Effector memory CD4-positive, alpha-beta T cell (primary cell): Measurements from ENCODE around the gene WDR27.
"Not testable (repeated sequence)": the region's sequence is repeated elsewhere in the genome, so short reads cannot be mapped to it uniquely, and the experiment has no call there.

ENCODE experiments used
- DNase-seq, 3 donors: peaks; one replicate each; pipeline ENCODE4 v3.0.0-alpha.2; 2020
- H3K27ac ChIP-seq: 2 replicates; pipeline ENCODE4 v1.7.0; 2013; ENCODE audit warnings: mild to moderate bottlenecking, low read length, moderate library complexity; ENCODE audit not compliant: insufficient read depth, poor library complexity, severe bottlenecking
- H3K27me3 ChIP-seq: replicated peaks from 2 replicates; pipeline ENCODE4 v1.7.0; 2013; ENCODE audit warnings: mild to moderate bottlenecking, low read length; ENCODE audit not compliant: insufficient read depth, control insufficient read depth, poor library complexity, severe bottlenecking
- H3K36me3 ChIP-seq: 2 replicates; pipeline ENCODE4 v1.7.0; 2013; ENCODE audit warnings: mild to moderate bottlenecking, low read length, moderate library complexity; ENCODE audit not compliant: control insufficient read depth, insufficient read depth
- H3K4me1 ChIP-seq: 2 replicates; pipeline ENCODE4 v1.7.0; 2013; ENCODE audit warnings: low read length, mild to moderate bottlenecking; ENCODE audit not compliant: control insufficient read depth, insufficient read depth, poor library complexity, severe bottlenecking
- H3K4me3 ChIP-seq: 2 replicates; pipeline ENCODE4 v1.7.0; 2013; ENCODE audit warnings: low read length, low read depth, mild to moderate bottlenecking; ENCODE audit not compliant: insufficient read depth, poor library complexity, severe bottlenecking
- H3K9me3 ChIP-seq: 2 replicates; pipeline ENCODE4 v1.7.0; 2013; ENCODE audit warnings: mild to moderate bottlenecking, low read length, moderate library complexity; ENCODE audit not compliant: control insufficient read depth

Gene WDR27

DNA sequence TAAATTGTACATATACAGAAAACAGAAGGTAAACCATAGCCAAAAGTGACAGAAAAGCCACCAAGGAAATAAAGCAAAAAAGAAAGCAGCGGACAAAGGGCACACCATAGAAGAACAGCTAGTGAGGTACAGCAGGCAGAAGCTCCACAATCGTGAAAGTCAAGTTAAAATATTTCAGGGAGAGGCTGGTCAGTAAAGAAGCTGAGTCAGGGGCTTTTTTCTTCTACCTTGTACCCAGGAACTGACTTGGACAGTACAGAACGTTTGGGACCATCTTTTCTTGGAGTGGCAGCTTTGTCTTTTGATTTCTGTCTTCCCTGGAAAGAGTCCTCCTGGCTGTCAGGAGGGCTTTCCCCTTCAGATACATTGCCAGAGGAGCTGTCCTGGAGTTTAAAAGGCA is 8.2 kb upstream of the WDR27 start:
- no peak for DNase-seq
- H3K4me1 ChIP-seq = peaks cover 5% of the 10 kb centered on the region
- no peaks in the 10 kb centered on the region for H3K27me3 ChIP-seq
- H3K4me3 ChIP-seq = no peak overlapping the region
- H3K9me3 ChIP-seq = no peaks in the 10 kb centered on the region
- H3K36me3 ChIP-seq = peaks cover 36% of the 10 kb centered on the region
- H3K27ac ChIP-seq = no peak overlapping the region

DNA sequence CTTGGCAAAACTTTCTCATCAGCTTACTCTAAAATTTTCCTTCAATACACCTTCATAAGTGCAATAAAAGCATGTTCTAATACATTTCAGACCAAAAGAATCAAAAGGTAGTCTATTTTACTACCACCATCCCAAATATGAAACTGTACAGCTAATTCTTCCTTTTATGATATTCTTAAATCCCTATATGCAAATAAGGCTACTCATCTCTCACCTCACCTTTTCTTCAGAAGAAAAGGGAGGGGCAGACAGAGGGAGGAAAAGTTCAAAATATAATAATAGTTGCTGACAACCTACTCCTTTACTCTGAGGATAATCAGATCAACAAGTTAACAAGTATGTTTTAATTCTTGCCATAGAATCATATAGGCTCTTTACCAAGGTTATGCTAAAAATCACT is 7.5 kb upstream of the WDR27 start:
- Histone ChIP-seq H3K4me1 (peaks cover 8% of the 10 kb centered on the region), H3K27ac (no peak overlapping the region), H3K4me3 (no peak overlapping the region), H3K9me3 (no peaks in the 10 kb centered on the region), H3K27me3 (no peaks in the 10 kb centered on the region), H3K36me3 (peaks cover 31% of the 10 kb centered on the region)
- DNase-seq = no peak

DNA sequence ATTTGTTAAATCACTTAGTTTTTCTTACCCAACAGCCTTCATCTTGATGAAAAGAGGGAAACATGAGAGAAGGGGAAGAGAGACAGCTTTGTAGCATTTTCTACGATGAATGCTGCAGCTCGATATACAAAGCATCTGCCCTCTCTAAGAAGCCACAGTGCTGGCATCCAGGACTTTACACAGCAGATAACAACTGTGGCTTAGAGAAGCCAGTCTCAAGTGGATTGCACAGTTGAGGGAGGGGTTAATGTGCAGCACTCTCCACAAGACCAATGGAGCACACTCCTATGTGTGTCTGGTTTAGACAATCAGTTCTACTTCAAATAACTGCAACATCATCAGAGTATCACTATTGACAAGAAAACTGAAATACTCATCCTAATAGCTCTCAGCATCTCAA is 5.9 kb upstream of the WDR27 start:
- H3K36me3 ChIP-seq = peaks cover 25% of the 10 kb centered on the region
- peaks cover 22% of the 10 kb centered on the region for H3K4me1 ChIP-seq
- no peaks in the 10 kb centered on the region for H3K9me3 ChIP-seq
- H3K27me3 ChIP-seq = no peaks in the 10 kb centered on the region
- H3K4me3 ChIP-seq = no peak overlapping the region
- no peak overlapping the region for H3K27ac ChIP-seq
- no peak for DNase-seq

DNA sequence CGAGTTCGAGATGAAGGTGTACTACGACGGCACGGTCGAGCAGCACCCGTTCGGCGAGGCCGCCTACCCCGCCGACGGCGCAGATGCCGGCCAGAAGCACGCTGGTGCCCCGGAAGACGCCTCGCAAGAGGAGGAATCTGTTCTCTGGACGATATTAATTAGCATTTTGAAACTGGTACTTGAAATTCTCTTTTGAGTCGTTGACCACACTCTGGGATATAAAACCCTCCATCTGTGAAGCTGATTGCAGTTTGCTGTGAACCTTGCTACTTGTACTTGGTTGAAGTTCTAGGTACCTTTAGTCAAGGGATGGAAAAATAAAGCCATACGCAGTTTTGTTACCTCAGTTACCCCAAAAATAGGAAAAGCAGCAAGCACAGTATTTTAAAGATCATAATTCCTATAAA is 1.0 kb upstream of the WDR27 start:
- Histone ChIP-seq H3K9me3 (no peaks in the 10 kb centered on the region), H3K27me3 (no peaks in the 10 kb centered on the region), H3K4me1 (peaks cover 33% of the 10 kb centered on the region), H3K36me3 (peaks cover 12% of the 10 kb centered on the region), H3K4me3 (peak overlapping the region; percentile 86), H3K27ac (peak overlapping the region; percentile 94)
- no peak for DNase-seq

DNA sequence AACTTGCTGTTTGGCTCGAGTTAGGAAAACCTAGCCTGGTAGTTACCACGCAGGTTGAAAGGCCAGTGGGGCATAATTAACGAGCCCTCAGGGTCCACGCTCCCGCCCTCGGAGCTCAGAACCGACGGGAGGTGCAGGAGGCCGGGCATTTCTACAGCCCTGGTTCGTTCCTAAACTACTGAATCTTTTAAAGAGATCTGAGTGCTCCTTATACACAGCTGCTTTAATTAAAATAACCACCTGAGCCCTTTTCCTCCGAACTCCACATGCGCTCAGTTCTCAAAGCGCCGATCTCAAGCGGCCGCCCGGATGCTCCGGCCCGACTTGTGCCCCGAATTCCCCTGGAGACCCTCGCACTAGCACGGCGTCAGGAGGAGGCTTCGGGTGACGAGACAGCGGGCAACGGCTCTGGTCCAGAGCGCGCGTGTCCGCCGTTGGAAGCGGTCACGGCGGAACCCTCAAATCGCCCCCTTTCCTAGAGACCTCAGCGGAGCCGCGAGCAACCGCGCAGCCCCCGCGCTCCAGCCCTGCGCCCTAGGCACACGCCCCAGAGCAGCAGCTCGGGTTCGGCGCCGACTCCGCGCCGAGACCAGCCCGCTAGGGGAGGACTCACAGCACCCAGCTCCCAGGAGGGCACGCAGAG is 397 bp downstream of the WDR27 start:
- no peak for DNase-seq
- peak overlapping the region; percentile 94 for H3K27ac ChIP-seq
- H3K36me3 ChIP-seq = peaks cover 5% of the 10 kb centered on the region
- H3K27me3 ChIP-seq = no peaks in the 10 kb centered on the region
- peak overlapping the region; percentile 86 for H3K4me3 ChIP-seq
- no peaks in the 10 kb centered on the region for H3K9me3 ChIP-seq
- peaks cover 33% of the 10 kb centered on the region for H3K4me1 ChIP-seq

DNA sequence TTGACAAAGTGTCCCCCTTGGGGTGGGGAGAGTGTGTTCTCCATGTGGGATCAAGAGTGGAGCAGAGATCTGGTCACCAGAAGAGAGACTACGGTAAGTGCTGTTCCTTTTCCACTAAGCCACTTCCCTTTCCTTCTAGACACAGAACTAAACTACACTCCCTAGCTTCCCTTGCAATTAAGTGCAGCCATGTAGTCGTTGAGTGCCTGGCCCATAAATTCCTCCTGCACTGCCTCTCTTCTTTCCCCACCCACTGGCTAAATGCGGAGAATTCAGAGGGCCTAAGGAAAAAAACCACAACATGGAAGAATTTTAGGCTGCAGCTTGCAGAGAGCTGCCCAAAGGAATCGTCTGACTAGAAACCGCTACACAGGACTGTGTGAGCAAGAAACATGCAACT is 1.5 kb downstream of the WDR27 start:
- H3K4me3 ChIP-seq = no peak overlapping the region
- no peaks in the 10 kb centered on the region for H3K9me3 ChIP-seq
- H3K4me1 ChIP-seq = peaks cover 32% of the 10 kb centered on the region
- no peaks in the 10 kb centered on the region for H3K27me3 ChIP-seq
- H3K36me3 ChIP-seq = peaks cover 4% of the 10 kb centered on the region
- no peak for DNase-seq
- no peak overlapping the region for H3K27ac ChIP-seq

DNA sequence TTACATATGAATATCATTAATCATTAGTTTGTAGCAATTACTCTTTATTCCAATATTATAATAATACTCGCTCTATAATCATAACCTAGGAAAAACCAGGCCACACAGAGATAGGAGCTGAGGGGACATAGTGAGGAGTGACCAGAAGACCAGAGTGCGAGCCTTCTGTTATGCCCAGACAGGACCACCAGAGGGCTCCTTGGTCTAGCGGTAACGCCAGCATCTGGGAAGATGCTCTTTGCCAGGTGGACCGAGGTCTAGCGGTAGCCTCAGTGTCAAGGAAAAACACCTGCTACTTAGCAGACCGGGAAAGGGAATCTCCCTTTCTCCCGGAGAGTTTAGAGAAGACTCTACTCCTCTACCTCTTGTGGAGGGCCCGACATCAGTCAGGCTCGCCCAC is 4.7 kb downstream of the WDR27 start:
- not testable (repeated sequence) for H3K36me3 ChIP-seq, H3K27ac ChIP-seq, H3K4me3 ChIP-seq, H3K27me3 ChIP-seq, DNase-seq, H3K4me1 ChIP-seq, H3K9me3 ChIP-seq

DNA sequence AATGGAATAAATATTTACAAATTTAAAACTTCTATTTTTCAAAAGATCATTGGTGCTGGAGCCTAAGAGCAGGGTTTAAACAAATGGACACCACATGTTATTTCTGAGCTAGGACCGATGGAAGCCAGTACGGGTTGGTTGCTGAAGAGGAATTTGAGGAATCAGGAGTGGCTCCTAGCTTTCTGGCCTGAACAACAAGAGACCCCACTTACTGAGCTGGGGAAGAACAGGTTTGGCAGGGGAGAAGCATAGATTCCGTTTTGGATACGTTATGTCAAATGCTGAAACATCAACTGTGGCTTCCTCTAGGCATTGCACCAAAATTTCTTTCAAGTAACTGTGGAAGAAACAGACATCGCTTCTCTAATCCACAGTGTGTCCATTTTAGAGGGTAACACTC is 6.7 kb downstream of the WDR27 start:
- H3K27ac ChIP-seq = no peak overlapping the region
- no peak overlapping the region for H3K4me3 ChIP-seq
- no peaks in the 10 kb centered on the region for H3K9me3 ChIP-seq
- no peaks in the 10 kb centered on the region for H3K4me1 ChIP-seq
- DNase-seq = no peak
- no peaks in the 10 kb centered on the region for H3K36me3 ChIP-seq
- no peaks in the 10 kb centered on the region for H3K27me3 ChIP-seq

DNA sequence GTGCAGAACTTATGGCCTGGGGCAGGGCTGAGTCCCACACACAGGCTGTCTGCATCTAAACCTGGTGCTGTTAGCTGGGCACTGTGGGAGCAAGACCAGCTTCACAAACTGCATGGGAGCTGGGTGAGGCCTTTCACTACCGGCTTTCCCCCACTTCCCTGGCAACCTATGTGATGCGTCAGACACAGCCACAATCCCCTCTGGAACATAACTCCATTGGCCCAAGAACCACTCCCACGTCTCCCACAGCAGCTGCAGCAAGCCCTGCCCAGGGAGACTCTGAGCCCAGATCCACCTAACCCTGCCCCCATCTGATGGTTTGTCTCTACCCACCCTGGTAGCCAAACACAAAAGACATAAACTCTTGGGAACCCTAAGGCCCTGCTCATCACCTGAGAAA is 9.3 kb downstream of the WDR27 start:
- Histone ChIP-seq H3K27ac (no peak overlapping the region), H3K4me3 (no peak overlapping the region), H3K9me3 (no peaks in the 10 kb centered on the region), H3K36me3 (peaks cover 4% of the 10 kb centered on the region), H3K4me1 (no peaks in the 10 kb centered on the region), H3K27me3 (no peaks in the 10 kb centered on the region)
- DNase-seq = no peak

DNA sequence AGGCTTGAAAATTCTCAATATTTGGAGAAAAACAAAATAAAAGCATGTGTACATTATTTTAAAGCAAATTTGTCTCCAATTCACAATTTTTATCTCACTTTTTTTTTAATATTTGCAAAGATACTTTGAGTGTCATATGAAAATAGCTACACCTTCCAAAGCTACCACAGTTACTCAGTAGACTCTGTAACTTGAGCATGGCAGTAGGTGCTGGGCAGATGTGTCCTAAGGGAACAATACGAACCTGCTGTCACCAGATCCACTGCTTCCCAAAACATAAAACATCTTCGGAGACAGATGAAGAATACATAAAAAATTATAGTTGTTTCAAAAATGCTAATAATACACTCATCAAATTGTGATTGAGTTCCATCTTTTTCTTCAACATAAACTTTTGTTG is 10.6 kb downstream of the WDR27 start:
- peaks cover 7% of the 10 kb centered on the region for H3K36me3 ChIP-seq

More for the DNA sequence above, 10.6 kb downstream of the WDR27 start:
- Histone ChIP-seq H3K4me3 (no peak overlapping the region), H3K4me1 (no peaks in the 10 kb centered on the region), H3K27ac (no peak overlapping the region), H3K27me3 (no peaks in the 10 kb centered on the region), H3K9me3 (no peaks in the 10 kb centered on the region)
- no peak for DNase-seq
